ENCODE measurements around the gene GGCT. TPM values are rescaled to one million over a fixed set of nuclear protein-coding genes. Genes with fewer than 3 reads are reported as not detected.

Gene GGCT
- total RNA-seq, 4 donors from 2014 or later = 4.9 to 35.9 (median 21.3) TPM

DNA sequence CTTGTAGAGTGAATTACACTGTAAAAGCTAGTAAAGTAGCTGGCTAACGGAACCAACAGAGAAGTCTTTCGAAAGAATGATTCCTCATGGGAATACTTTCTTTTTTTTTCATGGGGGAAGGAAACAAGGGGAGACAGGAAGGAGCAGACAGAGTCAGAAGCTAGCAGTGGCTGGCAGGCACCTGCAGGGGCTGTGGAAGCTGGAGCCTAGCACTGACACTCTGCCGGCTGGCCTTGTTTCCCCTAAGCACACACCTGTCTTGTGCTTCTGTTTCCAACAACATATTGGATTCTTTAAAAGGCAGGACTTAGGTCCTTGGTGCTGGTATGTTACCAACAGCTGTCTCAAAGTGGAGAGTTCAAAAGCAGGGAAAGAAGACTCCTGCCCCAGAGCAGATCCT is 50.7 kb downstream of the GGCT start:
- intact Hi-C loops (cut with DNase I; ENCODE audit: low total_unique reads) = no loop called here
- peak in 1 of 2 donors; percentile 10 for DNase-seq
- H3K27ac ChIP-seq = no peak overlapping the region
- no peaks in the 10 kb centered on the region for H3K27me3 ChIP-seq
- no peaks in the 10 kb centered on the region for H3K9me3 ChIP-seq
- no peak overlapping the region for H3K4me3 ChIP-seq
- TF ChIP-seq, protein P1, sequence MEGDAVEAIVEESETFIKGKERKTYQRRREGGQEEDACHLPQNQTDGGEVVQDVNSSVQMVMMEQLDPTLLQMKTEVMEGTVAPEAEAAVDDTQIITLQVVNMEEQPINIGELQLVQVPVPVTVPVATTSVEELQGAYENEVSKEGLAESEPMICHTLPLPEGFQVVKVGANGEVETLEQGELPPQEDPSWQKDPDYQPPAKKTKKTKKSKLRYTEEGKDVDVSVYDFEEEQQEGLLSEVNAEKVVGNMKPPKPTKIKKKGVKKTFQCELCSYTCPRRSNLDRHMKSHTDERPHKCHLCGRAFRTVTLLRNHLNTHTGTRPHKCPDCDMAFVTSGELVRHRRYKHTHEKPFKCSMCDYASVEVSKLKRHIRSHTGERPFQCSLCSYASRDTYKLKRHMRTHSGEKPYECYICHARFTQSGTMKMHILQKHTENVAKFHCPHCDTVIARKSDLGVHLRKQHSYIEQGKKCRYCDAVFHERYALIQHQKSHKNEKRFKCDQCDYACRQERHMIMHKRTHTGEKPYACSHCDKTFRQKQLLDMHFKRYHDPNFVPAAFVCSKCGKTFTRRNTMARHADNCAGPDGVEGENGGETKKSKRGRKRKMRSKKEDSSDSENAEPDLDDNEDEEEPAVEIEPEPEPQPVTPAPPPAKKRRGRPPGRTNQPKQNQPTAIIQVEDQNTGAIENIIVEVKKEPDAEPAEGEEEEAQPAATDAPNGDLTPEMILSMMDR (IDR thresholded peaks at IDR 0.05) = no peak
- TF ChIP-seq POLR2A (IDR thresholded peaks at IDR 0.05) = no peak
- peaks cover 0 to 3% of the 10 kb centered on the region in 2 donors for H3K4me1 ChIP-seq
- no peaks in the 10 kb centered on the region for H3K36me3 ChIP-seq

DNA sequence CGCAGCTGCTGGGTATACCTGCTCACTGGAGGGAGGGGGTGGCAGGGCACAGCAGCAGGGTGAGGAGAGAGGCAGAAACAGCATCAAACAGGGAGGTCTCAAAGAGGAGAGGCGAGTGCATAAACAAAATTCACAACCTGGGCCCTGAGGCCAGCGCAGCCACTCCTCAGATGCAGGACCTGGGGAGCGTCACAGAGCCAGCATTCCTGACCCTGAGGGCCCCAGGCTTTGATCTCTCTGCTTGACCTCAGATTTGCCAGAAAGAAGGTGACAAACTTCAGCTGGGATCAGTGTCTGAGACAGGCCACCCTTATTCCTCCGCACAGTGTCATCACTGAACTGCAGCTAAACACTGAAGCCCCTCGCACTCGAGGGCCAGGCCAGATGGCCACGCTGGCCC is 51.6 kb downstream of the GGCT start:
- Histone ChIP-seq H3K36me3 (no peaks in the 10 kb centered on the region), H3K4me1 (no peaks in the 10 kb centered on the region), H3K27me3 (no peaks in the 10 kb centered on the region), H3K9me3 (no peaks in the 10 kb centered on the region), H3K27ac (no peak overlapping the region), H3K4me3 (no peak overlapping the region)
- no peak for DNase-seq
- intact Hi-C loops (cut with DNase I; ENCODE audit: low total_unique reads) = no loop called here
- no peak for TF ChIP-seq POLR2A (IDR thresholded peaks at IDR 0.05)
- TF ChIP-seq, protein P1 (IDR thresholded peaks at IDR 0.05) = no peak

DNA sequence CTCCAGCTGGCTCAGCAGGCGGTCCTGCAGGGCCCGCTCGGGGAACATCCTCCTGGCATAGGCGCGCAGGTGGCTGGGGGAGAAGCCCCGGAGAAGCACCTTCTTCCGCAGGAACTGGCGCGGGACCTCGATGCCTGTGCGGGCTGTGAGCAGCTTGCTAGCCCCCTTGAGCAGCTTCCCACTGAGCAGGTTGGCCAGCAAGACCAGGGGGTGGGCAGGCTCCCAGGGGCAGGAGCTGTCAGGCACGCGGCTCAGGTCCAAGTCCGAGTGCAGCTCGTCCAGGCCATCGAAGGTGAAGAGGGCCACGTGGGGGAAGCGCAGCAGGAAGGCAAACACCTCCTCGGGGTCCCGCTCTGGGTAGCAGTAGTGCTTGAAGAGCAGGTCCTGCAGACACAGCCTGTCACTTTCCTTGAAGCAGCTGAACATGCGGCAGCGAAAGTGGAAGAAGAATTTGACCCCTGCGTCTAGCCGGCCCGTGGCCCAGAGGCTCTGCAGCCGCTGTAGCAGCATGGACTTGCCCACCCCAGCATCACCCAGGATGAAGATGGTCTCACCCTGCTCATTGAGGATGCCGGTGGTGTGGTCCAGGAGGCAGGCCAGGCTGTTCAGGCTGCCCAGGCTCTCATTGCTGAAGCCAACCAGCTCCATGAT is 52.2 kb downstream of the GGCT start:
- no peaks in the 10 kb centered on the region for H3K4me1 ChIP-seq
- no peaks in the 10 kb centered on the region for H3K36me3 ChIP-seq
- intact Hi-C loops (cut with DNase I; ENCODE audit: low total_unique reads) = no loop called here
- no peak overlapping the region for H3K4me3 ChIP-seq
- no peak for DNase-seq
- H3K9me3 ChIP-seq = no peaks in the 10 kb centered on the region
- H3K27me3 ChIP-seq = no peaks in the 10 kb centered on the region
- no peak overlapping the region for H3K27ac ChIP-seq
- TF ChIP-seq, protein P1 (IDR thresholded peaks at IDR 0.05) = no peak
- no peak for TF ChIP-seq POLR2A (IDR thresholded peaks at IDR 0.05)

DNA sequence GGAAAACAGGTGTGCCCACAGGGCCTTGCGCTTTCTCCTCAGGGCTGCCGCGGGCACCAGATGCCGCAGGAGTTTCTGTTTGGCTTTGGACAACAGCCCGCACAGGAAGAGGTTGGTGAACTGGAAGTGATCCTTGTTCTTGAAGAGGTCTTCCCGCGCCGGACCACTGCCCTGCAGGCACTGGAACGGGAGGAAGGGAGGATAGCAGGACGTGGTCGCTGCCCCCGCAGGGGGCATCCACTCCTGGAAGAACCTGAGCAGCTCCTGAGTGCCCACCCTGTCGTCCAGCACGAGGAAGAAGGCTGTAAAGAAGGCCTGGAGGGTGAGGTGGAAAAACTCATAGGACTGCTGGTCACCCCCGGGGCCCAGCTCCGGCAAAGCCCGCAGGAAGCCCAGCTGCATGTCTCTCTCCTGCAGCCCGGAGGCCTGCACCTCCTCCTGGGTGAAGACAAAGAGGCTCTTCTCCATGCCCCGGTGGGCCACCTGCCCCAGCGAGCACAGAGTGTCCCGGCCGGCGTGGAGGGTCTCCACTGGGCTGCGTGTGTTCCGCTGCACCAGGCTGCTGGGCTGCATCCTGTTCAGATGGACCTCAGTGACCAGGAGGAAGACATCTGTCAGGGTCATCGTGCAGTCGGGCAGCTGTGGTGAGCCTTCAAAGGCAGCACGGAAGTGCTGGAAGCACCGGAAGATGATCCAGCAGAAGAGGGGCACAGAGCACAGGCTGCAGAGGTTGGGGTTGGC is 52.9 kb downstream of the GGCT start:
- Histone ChIP-seq H3K4me3 (no peak overlapping the region), H3K27ac (no peak overlapping the region), H3K9me3 (no peaks in the 10 kb centered on the region), H3K36me3 (no peaks in the 10 kb centered on the region), H3K27me3 (no peaks in the 10 kb centered on the region), H3K4me1 (no peaks in the 10 kb centered on the region)
- DNase-seq = no peak
- intact Hi-C loops (cut with DNase I; ENCODE audit: low total_unique reads) = no loop called here
- no peak for TF ChIP-seq POLR2A (IDR thresholded peaks at IDR 0.05)
- TF ChIP-seq, protein P1 (IDR thresholded peaks at IDR 0.05) = no peak

DNA sequence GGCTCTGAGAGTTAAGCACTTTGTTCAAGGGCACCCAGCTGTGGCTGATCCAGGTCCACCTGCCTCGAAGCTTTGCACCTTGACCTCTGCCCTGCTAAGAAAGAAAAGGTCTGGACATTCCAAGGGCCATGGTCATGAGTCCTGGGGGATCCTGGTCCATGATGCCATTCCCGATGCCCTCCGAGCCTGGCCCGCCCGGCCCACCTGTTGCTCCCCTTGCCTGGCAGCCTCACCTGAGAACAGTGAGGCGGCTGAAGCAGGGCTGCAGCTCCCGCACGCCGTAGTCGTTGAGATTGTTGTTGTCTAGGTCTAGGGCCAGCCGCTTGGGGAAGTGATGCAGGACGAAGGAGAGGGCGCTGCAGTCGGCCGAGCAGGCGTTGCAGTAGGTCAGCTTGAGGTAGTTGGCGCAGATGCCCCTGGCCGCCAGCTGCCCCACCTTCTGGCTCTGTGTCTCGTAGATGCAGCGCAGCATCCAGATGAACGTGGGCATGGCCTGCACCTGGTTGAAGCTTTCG is 53.6 kb downstream of the GGCT start:
- no peak overlapping the region for H3K27ac ChIP-seq
- intact Hi-C loops (cut with DNase I; ENCODE audit: low total_unique reads) = no loop called here
- no peak overlapping the region for H3K4me3 ChIP-seq
- no peaks in the 10 kb centered on the region for H3K36me3 ChIP-seq
- no peak for DNase-seq
- TF ChIP-seq POLR2A (IDR thresholded peaks at IDR 0.05) = no peak
- TF ChIP-seq, protein P1 (IDR thresholded peaks at IDR 0.05) = no peak
- H3K27me3 ChIP-seq = no peaks in the 10 kb centered on the region
- no peaks in the 10 kb centered on the region for H3K4me1 ChIP-seq
- no peaks in the 10 kb centered on the region for H3K9me3 ChIP-seq
